Esophagus (tissue), 2 donors: Measurements from ENCODE around the gene ZBTB8OS. TPM values are rescaled to one million over a fixed set of nuclear protein-coding genes. Genes with fewer than 3 reads are reported as not detected.
"Not testable (repeated sequence)": the region's sequence is repeated elsewhere in the genome, so short reads cannot be mapped to it uniquely, and the experiment has no call there.

Experiments used
- H3K27ac ChIP-seq, 2 donors: one replicate each; pipeline ENCODE4 v1.5.1; 2013; ENCODE audit warnings: low read depth in 2 of 2, mild to moderate bottlenecking in 2 of 2, inconsistent platforms in 1 of 2, low read length in 1 of 2, moderate library complexity in 1 of 2
- H3K27me3 ChIP-seq, 2 donors: one replicate each; pipeline ENCODE4 v1.6.1; 2013; ENCODE audit warnings: low read length in 2 of 2, control low read depth in 1 of 2, mild to moderate bottlenecking in 1 of 2; ENCODE audit not compliant: insufficient read depth in 2 of 2, control insufficient read depth in 1 of 2
- H3K36me3 ChIP-seq, 2 donors: one replicate each; pipeline ENCODE4 v1.6.1; 2013; ENCODE audit warnings: low read length in 1 of 2; ENCODE audit not compliant: control insufficient read depth in 2 of 2, insufficient read depth in 2 of 2
- H3K4me1 ChIP-seq, 2 donors: one replicate each; pipeline ENCODE4 v1.6.1; 2013; ENCODE audit warnings: low read length in 1 of 2; ENCODE audit not compliant: control insufficient read depth in 2 of 2, insufficient read depth in 2 of 2
- H3K4me3 ChIP-seq, 2 donors: one replicate each; pipeline ENCODE4 v1.5.1; 2013; ENCODE audit warnings: low read length in 2 of 2, mild to moderate bottlenecking in 2 of 2, low read depth in 1 of 2, moderate library complexity in 1 of 2
- H3K9me3 ChIP-seq, 2 donors: one replicate each; pipeline ENCODE4 v1.6.1; 2013; ENCODE audit warnings: mild to moderate bottlenecking in 2 of 2, low read depth in 1 of 2, low read length in 1 of 2, moderate library complexity in 1 of 2; ENCODE audit not compliant: control insufficient read depth in 2 of 2, insufficient read depth in 1 of 2
- whole genome bisulfite sequencing, 2 donors: extraction: QIAGEN DNeasy Blood & Tissue Kit; methylation state at CpG; one replicate each; pipeline ENCODE4 v1.1.7; 2013; 5-methylcytosine and 5-hydroxymethylcytosine counted together
- polyA plus RNA-seq, 2 donors: library from polyadenylated mRNA; stranded (reverse); fragments of 200-250 nt; gene quantifications; one replicate each; pipeline ENCODE4 v1.2.3, GENCODE V29; 2013
- donor health status: healthy with polysubstance abuse.
- donor health status: Bipolar disorder and iron deficiency.

The ZBTB8OS gene
- polyA plus RNA-seq, 2 donors, result 40.2 to 41.8 TPM

DNA sequence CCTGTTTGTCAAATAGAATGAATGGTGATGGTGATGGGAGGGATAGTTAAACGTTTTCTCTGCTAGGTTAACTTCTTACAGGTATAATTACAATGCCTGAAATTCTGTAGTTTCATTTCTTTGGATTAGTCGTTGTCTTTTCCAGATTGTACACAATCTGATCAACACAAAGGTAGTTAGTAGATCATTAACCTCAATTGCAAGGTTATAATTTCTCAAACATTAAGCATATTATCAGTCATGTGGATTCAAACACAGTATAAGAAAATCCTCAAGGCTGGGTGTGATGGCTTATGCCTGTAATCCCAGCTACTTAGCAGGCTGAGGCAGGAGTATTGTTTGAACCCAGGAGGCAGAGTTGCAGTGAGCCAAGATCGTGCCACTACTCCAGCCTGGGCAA is 31.6 kb upstream of the ZBTB8OS start:
- Histone ChIP-seq H3K4me1 (no peaks in the 10 kb centered on the region), H3K36me3 (peaks cover 9% of the 10 kb centered on the region in 2 donors)
- WGBS, 2 donors, result 41 to 66% methylated on average over 3 of the region's 3 CpGs

GRCh38 chr1:32681509-32681908 is 31.2 kb upstream of the ZBTB8OS start:
- H3K27ac ChIP-seq, result no peak overlapping the region
- peaks cover 9 to 10% of the 10 kb centered on the region in 2 donors for H3K36me3 ChIP-seq

More for the DNA sequence above, 31.6 kb upstream of the ZBTB8OS start:
- Histone ChIP-seq H3K4me3 (no peak overlapping the region), H3K9me3 (no peaks in the 10 kb centered on the region), H3K27ac (no peak overlapping the region), H3K27me3 (no peaks in the 10 kb centered on the region)

GRCh38 chr1:32680642-32681041 is 30.3 kb upstream of the ZBTB8OS start:
- H3K4me1 ChIP-seq, result no peaks in the 10 kb centered on the region
- no peaks in the 10 kb centered on the region for H3K27me3 ChIP-seq
- no peaks in the 10 kb centered on the region for H3K9me3 ChIP-seq
- H3K4me3 ChIP-seq, result no peak overlapping the region
- H3K27ac ChIP-seq, result peak overlapping the region in 1 of 2 donors; percentile 31
- H3K36me3 ChIP-seq, result peaks cover 9 to 10% of the 10 kb centered on the region in 2 donors
- WGBS, 2 donors, result 63 to 91% methylated on average over 1 of the region's 1 CpG

More at GRCh38 chr1:32681509-32681908, 31.2 kb upstream of the ZBTB8OS start:
- H3K4me3 ChIP-seq, result no peak overlapping the region
- WGBS, 2 donors, result 39 to 67% methylated on average over 2 of the region's 2 CpGs
- no peaks in the 10 kb centered on the region for H3K27me3 ChIP-seq
- no peaks in the 10 kb centered on the region for H3K4me1 ChIP-seq
- no peaks in the 10 kb centered on the region for H3K9me3 ChIP-seq

DNA sequence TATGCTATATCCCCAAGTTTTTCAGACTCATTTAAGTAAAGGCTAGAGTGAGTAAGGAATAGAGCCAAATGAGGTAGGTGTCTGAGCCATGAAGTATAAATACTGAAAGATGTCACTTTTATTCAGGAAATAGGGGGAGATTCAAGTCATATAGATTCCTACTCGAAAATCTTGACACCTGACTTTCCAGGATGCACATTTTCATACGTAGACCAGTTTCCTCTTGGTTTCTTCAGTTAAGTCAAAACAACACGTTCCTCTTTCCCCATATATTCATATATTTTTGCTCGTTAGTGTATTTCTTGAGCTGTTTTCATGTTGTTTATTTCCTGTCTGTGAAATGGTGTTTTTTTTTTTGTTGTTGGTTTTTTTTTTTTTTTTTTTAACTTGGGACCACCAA is 29.6 kb upstream of the ZBTB8OS start:
- H3K27me3 ChIP-seq, H3K4me1 ChIP-seq, H3K9me3 ChIP-seq, H3K27ac ChIP-seq, H3K4me3 ChIP-seq: not testable (repeated sequence)
- 81 to 82% methylated on average over 4 of the region's 4 CpGs for WGBS, 2 donors
- H3K36me3 ChIP-seq, result peaks cover 9 to 10% of the 10 kb centered on the region in 2 donors

DNA sequence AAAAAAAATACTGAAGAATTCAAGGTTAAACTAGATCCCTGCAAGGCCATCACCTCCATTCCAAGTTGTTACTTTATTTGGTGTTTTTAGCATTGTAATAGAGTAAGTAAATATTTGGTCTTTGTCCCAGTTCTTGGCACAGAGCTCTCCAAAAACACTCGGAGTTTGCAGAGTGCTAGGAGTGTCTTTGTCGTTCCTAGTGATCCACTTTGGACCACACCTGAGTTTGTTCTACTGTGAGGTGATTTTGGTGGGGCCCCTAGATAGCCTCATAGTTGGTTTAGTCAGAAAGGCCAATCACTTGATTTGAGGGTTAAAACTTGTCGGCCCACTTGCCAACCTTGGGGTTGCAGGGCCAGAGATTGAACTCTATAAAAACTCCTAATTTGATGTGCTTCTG is 26.6 kb upstream of the ZBTB8OS start:
- peaks cover 12 to 13% of the 10 kb centered on the region in 2 donors for H3K36me3 ChIP-seq
- WGBS, 2 donors, result 32 to 35% methylated on average over 3 of the region's 3 CpGs
- no peaks in the 10 kb centered on the region for H3K4me1 ChIP-seq
- H3K27me3 ChIP-seq, result no peaks in the 10 kb centered on the region
- peak overlapping the region in 1 of 2 donors; percentile 25 for H3K27ac ChIP-seq
- no peak overlapping the region for H3K4me3 ChIP-seq
- H3K9me3 ChIP-seq, result no peaks in the 10 kb centered on the region

GRCh38 chr1:32668716-32669115 is 18.4 kb upstream of the ZBTB8OS start:
- not testable (repeated sequence) for H3K36me3 ChIP-seq, H3K27ac ChIP-seq, H3K4me3 ChIP-seq, H3K9me3 ChIP-seq, H3K4me1 ChIP-seq, H3K27me3 ChIP-seq
- WGBS, 2 donors, result 95% methylated on average over 5 of the region's 5 CpGs

- Histone ChIP-seq H3K27ac (no peak overlapping the region), H3K36me3 (peaks cover 6 to 11% of the 10 kb centered on the region in 2 donors)
Observed at GRCh38 chr1:32666901-32667566, 16.7 kb upstream of the ZBTB8OS start.

DNA sequence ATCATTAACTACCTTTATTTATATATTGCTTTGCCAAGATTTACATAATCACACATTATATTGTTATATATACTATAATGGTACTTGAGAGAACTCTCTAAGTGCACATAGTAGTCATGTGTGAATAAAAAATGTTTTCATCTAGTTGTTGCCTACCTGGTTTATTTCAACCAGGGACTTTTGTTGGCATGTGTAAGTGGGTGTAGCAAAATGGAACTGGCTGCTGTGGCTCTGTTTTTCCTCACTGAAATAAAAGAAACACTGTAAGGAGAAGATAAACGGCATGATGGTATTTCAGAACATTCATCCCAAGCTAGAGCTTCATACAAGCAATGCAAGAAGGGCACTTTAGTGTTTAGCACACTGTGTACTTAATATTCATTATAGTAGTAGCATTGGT is 15.6 kb upstream of the ZBTB8OS start:
- WGBS, 2 donors, result 55% methylated on average over 1 of the region's 1 CpG
- no peaks in the 10 kb centered on the region for H3K27me3 ChIP-seq
- no peaks in the 10 kb centered on the region for H3K9me3 ChIP-seq
- no peak overlapping the region for H3K4me3 ChIP-seq
- peaks cover 6 to 9% of the 10 kb centered on the region in 2 donors for H3K36me3 ChIP-seq
- H3K4me1 ChIP-seq, result no peaks in the 10 kb centered on the region
- no peak overlapping the region for H3K27ac ChIP-seq

More at GRCh38 chr1:32666901-32667566, 16.7 kb upstream of the ZBTB8OS start:
- Histone ChIP-seq H3K4me3 (no peak overlapping the region), H3K27me3 (no peaks in the 10 kb centered on the region), H3K4me1 (no peaks in the 10 kb centered on the region), H3K9me3 (no peaks in the 10 kb centered on the region)
- 87 to 88% methylated on average over 12 of the region's 12 CpGs for WGBS, 2 donors

DNA sequence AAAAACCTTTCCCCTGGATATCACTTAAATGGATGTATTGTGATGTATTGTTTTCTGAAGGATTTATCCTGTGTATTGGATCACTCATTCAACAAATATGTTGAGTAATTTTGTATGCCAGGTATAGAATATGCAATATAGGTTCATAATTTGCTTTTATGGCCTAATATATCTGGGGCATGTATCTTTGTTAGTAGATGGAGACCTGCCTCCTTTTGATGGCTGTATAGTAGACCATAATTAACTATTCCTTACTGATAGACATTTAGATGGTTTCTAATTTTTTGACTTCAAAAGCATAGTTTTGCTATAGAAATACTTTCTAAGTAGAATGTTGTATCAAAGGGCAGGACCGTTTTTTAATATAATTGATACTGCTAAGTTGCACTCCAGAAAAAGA is 9.2 kb upstream of the ZBTB8OS start:
- Histone ChIP-seq H3K36me3 (peaks cover 4 to 13% of the 10 kb centered on the region in 2 donors), H3K27ac (no peak overlapping the region), H3K27me3 (no peaks in the 10 kb centered on the region), H3K4me1 (no peaks in the 10 kb centered on the region), H3K4me3 (no peak overlapping the region), H3K9me3 (no peaks in the 10 kb centered on the region)
- 89 to 97% methylated on average over 1 of the region's 1 CpG for WGBS, 2 donors
